Muscle of back (tissue), 11 donors: ENCODE data around the gene NUP42. TPM values are rescaled to one million over a fixed set of nuclear protein-coding genes. Genes with fewer than 3 reads are reported as not detected.
"Not testable (repeated sequence)": the region's sequence is repeated elsewhere in the genome, so short reads cannot be mapped to it uniquely, and the experiment has no call there.

Experiments used
- DNase-seq, 3 donors: peaks; one replicate each; pipeline versions ENCODE4 v3.0.0 to v3.0.0-alpha.2; 2013
- polyA plus RNA-seq, 10 donors: library from polyadenylated mRNA; unstranded; fragments of 120-200 nt; gene quantifications; one replicate each; pipeline ENCODE4 v1.2.1, GENCODE V29; 2013; ENCODE audit not compliant: insufficient read length in 10 of 10

The NUP42 gene
- polyA plus RNA-seq, 10 donors: 21.7 to 42.7 (median 31.9) TPM

DNA sequence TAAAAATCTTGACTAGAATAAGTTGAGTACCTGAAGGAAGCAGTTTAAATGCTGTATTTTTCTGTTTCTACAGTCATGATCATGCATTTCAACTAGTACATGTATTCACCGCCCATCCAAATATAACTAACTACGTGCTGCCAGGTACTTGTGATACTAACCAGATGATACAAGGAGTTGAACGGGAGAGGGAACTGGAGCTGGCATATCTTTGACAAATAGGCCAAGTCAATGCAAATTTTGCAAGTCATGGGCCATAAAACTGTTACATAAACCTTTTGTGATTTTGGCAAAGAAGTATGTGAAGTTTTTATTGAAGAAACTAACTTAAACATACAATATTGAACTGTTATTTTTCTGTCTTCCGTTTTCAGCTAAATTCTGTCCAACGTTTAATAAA is 14.5 kb downstream of the NUP42 start:
- DNase-seq: no peak

DNA sequence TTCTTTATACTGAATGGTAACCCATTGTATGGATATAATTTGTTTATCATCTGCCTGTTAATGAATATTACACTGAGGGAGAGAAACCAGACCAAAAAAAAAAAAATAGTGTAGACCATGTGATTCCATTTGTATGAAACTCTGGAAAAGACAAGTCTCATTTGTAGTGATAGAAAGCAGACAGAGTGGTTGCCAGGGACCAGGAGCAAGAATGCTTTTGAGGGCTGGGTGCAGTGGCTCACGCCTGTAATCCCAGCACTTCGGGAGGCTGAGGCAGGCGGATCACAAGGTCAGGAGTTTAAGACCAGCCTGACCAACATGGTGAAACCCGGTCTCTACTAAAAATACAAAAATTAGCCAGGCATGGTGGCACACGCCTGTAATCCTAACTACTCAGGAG is 15.9 kb downstream of the NUP42 start:
- not testable (repeated sequence) for DNase-seq

DNA sequence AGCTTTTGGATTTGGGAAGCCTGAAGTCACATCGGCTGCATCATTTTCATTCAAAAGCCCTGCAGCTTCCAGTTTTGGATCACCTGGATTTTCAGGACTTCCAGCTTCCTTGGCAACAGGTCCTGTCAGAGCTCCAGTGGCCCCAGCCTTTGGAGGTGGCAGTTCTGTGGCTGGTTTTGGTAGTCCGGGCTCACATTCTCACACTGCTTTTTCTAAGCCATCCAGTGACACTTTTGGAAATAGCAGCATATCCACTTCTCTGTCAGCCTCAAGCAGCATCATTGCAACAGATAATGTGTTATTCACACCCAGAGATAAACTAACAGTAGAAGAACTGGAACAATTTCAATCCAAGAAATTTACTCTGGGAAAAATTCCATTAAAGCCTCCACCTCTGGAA is 18.5 kb downstream of the NUP42 start:
- DNase-seq: no peak

DNA sequence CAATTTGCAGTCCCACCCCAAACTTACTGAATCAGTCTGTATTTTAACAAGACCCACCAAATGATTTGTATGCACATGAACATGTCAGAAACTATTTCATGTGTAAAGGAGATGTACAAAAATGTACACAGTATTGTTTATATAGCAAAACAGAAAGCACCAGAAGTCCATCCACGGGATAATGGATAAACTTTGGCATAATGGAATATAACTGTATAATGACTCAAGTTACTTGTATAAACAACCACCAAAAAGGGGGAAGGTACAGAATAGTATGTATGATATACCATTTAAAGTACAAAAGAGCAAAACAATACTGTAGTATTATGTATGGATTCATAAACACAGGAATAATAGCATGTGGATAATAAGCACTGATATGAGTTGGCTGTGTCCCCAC is 22.4 kb downstream of the NUP42 start:
- DNase-seq: no peak

DNA sequence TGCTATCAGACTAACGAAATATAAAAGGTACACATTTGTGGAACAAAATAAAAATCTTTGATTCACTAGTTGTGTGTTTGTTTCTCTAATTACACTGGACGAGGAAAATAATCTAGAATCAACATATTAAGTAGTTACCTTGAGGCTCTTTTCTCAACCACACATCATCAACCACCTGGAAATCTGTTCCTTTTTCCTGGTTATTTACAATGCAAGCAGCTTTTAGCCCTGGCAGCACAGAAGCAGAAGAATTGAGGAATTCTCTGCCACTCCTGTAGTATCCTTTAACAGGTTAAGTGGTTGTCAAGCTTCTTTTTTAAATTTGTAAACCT is 23.7 kb downstream of the NUP42 start:
- no peak for DNase-seq

DNA sequence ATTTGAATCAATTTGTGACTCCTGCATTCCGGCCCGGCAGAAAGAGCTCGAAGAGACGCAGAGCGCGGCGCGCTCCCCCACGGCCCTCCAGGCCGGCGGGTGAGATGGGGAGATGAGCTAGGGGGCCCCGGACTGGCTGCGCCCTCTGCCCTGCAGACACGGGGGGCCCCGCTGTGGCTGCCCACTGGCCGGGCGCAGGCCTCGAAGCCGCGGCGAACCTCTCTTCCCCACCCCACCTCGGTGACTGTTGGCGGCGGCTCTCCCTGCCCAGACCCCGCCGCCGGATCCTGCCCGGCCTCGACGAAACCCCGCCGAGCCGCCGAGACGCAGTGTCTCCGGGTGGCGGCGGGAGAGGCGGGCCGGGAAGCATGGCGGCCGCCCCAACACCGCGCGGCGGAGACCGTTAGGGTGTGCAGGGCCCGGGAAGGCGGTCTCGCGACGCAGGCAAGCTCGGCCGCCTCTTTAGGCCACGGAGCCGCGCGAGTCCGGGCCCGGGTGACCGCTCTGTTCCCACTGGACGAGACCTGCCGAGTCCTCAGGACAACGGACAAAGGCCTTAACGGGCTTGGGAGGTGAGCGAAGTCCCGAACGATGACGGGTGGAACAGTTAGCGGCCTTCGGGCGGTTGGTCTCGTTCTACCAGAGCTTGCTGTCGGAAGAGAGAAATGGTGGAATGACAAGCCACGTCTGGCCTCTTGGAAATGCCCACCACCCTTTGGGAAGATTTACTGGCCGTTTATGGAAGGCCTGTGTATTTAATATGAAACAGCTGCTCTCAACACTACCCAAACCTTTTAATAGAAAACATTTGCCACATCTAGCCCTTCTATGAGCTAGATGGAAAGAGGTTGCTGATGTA is 24.3 kb downstream of the NUP42 start:
- DNase-seq: peak in 2 of 3 donors; percentile 65 to 90

DNA sequence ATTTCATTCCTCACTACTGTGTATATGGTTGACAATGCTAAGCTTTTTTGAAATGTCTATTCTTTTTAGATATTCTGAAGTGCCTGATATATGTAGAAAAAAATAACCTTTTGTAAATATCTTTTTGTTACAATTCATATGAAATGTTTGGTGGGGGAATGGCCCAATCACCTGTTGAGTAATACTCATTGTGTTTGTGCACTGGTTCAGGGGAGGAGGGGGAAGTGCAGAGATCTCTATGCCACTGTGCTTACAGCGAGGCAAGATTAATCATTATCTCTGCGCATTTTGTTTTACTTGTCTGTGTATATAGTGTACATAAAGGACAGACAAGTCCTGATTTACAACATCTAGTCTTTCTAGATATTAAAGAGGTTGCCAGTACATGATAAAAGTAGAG is 25.2 kb downstream of the NUP42 start:
- DNase-seq: no peak

DNA sequence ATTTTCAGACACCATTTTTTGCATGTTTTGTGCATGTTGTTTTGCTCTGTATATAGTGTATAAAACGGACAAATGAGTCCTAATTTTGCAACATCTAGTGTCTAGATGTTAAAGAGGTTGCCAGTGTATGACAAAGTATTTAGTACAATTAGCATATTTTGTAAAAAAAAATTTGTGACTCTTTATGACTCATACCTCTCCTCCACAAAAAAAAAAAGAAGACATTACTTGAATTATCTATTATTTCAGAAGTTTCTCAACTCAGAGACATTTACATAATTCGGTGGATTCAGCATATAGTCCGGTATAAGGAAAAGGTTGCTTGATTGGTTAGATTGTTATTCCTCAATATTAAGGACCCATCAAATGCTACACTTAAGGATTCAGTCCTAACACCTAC is 26.0 kb downstream of the NUP42 start:
- no peak for DNase-seq

DNA sequence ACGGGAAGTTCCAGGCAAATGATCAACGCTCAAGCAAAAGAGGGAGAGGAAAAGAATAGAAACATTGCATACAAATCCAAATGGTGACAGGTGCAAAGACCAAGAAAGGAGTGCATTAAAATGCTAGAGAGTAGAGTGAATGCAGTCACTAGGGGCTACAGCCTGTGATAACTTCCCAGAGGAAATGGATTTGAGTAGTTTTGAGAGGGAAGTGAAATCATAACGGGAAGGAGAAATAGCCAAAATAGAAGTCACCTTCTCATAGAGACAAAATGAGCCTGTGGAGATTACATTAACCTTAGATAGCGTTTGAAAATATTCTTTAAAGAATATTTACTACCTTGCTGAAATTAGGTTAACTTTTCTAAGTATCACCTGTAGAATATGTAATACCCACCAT is 26.5 kb downstream of the NUP42 start:
- DNase-seq: no peak

DNA sequence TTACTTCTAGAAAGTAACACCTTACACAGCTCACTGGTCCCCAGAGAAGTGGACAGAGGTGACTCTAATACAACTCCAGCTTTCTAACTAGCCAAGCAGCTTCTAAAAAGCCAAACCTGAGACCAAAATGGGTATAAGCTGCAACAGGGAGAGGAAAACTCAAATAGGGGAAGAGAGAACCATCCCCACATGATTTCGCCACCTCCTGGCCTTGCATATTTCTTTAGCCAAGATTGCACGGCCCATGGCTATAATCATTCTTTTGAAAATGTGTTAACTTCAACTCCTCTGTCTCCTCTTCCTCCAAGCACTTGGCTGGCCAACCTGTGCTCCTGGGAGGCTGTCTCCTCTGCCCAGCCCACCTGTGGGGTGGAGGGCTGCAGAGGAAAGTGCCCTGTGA is 28.7 kb downstream of the NUP42 start:
- no peak for DNase-seq

DNA sequence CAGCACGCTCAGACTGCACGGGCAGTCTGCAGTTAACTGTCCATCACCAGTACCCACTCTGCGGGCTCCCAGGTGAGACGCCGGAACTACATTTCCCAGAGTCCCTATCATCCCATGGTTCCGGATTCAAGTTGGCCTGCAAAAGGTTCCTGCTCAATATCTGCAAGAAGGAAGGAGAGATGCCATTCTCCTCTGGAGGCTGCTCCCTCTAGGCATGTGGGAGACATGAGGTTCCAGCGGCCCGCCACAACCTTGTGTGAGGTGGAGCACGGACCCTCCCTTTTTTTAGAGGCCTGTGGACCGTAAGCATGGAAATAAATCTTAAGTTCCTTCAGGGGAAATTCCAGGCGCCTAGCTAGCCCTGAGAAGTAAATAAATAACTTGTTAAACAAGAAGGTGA is 29.7 kb downstream of the NUP42 start:
- no peak for DNase-seq

DNA sequence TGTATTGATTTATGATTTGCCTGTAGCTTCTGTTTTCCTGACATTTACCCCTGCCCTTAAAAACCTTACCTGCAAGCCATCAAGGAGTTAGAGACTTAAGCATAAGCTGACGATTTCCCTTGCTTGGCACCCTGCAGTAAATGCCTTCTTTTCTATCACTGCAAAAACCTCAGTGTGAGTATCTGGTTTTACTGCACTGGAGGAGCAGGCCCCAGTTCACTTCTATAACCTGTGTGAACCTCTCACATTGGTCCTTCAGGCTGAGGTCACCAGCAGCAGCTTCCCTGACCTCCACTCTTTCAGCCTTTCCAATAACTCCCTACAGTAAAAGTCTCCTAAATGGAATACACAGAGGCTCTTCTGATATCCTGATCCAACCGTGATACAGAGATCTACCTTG is 30.5 kb downstream of the NUP42 start:
- no peak for DNase-seq

DNA sequence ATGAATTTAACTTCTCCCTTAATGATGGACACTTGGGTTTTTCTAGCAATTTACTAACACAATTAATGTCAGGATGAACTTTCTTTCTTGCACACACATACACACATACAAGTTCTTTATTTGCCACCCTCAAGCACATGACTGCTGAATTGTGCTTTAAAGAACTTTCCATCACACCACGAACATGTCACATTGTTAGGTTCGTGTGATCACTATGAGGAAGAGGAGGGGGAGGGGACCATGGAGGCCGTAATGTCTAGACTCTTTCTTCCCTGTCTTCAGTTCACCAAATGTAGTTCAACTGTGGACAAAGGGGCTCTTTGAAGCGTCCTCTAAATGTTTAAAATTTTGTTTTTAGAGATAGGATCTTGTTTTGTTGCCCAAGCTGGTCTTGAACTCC is 31.0 kb downstream of the NUP42 start:
- no peak for DNase-seq

DNA sequence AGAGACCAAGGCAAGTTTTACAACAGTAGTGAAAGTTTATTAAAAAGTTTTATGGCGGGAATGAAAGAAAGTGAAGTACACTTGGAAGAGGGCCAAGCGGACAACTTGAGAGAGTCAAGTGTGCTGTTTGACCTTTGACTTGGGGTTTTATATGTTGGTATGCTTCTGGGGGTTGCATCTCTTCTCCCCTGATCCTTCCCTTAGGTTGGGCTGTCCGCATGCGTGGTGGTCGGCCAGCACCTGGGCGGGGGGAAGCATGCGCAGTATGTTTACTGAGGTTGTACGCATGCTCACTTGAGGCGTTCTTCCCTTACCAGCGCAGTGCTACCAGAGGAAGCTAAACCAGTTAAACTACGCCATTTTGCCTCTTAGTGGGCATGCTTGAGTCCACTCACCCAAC is 31.9 kb downstream of the NUP42 start:
- DNase-seq: no peak

DNA sequence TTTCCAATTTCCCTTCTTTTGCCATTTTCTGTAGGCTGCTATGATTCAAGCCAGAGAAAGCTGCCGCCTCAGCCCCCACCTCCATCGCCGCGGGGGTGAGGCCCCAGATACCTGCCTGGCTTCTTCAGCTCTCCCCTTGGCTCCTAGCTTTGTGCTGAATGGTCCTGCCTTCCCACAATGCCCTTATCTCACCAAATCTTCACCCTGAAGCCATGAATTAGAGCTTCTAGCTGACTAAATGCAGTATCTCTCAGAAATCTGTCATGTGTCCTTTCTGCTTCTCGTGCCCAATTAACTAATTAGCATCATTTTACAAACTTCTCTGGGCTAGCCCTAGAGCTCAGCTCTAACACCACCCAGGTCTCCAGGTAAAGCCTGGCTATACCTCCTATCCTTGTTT is 32.6 kb downstream of the NUP42 start:
- no peak for DNase-seq

DNA sequence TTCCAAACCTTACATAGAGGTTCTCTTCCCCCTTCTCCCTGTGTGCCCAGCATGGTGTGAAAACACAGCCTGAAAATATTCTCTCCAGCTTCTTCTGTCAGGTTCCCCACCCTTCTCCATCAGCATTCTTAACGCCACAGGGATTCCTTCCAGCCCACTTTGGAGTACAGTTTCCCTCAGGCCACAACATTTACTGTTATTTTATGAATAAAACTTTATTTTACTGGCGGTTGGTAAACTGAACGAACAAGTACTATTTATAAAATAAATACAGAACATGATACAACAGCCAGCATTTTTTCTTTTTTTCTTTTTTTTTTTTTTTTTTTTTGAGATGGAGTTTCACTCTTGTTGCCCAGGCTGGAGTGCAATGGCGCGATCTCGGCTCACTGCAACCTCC is 33.1 kb downstream of the NUP42 start:
- no peak for DNase-seq

DNA sequence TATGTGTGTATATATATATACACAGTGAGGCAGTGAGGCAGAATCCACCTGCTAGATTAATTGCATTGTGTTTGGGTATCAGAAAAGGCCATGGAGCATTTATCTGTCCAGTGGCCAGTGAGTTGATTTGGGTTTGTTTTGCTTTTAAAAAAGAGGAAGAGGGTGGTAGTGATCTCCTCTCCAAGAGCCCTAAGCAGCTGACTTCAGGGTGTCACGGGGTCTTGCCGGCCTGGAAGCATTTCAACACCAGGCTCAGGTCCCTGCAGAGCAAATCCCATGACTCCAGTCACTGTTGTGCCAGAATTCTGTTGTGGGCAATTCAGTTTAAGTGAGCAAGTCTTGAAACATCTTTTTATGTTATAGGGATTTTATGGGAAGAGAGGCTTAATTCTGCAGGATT is 34.2 kb downstream of the NUP42 start:
- peak in 1 of 3 donors; percentile 43 for DNase-seq

DNA sequence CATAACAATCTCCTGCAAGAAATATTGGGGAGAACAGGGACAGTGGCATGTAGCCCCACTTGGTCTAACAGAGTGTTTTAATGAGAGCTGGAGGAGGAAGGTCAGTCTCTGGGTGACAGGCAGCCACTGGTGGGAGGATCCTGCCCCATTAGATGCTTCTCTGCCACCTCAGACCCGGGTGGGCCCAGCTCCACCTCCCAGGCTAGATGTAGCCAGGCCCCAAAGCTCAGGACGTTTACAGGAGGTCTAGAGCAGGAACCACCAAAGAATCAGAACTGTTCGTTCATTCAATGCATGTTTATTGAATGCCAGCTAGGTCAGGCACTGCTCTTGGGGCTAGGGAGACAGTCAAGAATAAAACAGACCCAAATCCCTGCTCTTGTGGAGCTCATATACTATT is 36.3 kb downstream of the NUP42 start:
- DNase-seq: no peak

DNA sequence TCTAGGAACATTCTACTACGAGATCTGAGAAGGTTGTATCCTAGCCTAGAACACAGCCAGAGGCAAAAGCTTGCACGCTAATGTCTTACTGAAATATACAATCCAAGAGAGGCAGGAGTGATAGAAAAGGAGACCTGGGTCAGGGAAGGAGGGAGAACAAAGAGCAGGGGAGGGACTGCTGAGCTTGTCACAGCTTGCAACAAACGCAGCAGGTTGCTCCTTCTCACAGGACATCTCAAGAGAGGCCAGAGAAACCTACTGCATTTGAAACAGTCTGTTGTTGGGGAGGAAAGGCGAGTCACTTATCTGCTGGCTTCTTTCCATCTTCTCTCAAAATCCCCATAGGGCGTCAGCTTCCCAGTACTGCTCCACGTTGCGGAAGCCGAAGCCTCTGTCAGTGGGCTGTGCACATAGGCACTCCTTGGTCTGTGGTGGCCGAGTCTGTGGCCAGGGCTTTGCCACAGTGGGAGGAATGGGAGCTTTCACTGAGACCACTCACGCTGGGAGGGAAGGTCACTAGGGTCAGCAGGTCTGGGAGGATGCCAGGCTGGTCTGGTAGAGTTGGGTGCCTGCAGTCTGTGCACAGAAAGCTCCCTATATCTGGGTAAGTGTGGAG is 39.0 kb downstream of the NUP42 start:
- no peak for DNase-seq

DNA sequence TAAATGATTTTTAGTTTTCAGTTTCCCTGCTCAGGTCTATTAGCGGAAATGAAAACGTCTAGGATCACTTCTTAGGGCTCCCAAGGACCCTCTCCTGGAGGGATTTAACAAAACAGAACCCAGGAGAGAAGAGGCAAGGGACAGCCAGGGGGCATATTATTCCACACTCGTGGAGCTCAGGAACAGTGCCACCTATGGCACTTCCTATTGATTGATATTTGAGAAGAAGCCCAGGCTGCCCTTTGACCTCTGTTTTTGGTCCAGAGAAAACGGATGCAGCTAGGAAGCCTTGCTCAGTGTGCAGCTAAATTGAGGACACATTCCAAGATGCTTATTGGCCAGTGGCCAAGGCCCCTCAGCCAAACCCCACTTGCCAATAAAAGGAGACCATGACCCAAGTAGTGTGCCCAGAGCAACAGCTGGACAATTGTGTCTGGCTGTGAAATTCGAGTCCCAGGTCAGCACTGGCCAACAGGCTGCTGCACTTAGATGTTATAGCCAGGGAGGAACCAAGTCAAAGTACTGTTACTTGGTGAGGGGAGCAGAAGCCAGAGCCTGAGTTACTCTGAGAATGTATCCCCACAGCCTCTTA is 40.7 kb downstream of the NUP42 start:
- peak in 2 of 3 donors; percentile 33 to 50 for DNase-seq

DNA sequence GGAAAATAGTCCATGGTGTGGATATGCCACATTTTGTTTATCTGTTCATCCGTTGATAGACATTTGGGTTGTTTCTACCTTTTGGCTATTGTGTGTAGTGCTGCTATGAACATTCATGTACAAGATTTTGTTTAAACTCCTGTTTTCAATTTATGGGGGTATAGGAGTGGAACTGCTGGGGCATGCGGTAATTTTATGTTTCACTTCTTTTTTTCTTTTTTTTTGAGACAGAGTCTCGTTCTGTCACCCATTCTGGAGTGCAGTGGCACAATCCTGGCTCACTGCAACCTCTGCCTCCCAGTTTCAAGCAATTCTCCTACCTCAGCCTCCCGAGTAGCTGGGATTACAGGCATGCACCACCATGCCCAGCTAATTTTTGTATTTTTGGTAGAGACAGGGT is 42.5 kb downstream of the NUP42 start:
- DNase-seq: not testable (repeated sequence)

DNA sequence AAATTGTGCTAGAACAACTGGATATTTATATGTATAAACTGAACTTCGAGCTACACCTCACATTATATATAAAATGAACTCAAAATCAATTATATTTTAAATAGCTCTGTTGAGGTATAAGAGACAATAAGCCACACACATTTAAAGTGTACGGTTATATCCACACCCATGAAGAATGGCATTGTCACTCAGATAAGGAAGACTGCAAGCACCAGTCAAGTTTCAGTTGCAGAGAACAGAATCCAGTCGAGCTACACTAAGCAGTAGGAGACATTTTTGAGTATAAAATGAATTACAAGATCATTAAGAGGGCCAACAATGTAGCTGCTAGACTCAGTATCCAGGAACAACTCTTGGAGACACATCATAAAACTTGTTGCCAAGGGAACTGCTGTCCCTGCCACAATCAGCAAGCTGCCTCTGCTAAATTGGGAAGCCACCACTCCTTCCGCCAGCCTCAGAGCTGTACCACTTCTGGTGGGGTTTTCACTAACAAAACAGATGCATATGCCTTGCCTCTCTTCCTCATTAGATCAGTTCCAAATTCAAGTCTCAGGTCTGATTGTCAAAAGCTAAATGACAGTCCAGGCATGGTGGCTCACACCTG is 45.1 kb downstream of the NUP42 start:
- DNase-seq: no peak

DNA sequence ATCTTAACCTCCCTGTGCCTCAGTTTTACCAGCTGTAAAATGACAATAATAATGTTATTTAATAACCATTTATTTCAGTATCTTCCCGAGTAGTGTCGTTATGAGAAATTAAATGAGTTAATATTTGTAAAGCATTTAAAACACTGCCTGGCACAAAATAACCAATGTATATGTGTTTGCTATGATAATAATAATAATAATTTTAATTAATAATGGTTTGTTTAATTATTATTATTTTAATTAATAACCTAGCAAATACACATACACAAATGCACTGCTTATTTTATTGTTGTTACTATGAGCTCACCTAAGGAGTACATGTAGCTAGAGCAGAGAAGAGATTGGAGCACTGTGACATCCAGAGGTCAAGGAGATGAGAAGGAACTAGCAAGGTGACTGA is 46.6 kb downstream of the NUP42 start:
- no peak for DNase-seq
